HL-60/S4 (cell line): ENCODE results near the gene PPFIA3.
"Not testable (repeated sequence)": the region's sequence is repeated elsewhere in the genome, so short reads cannot be mapped to it uniquely, and the experiment has no call there.

Experiments used
- in situ Hi-C: fragments of 300-500 bp; cut with MboI; formaldehyde crosslinking; loops from 2 replicates; pipeline ENCODE4 v1.14.3; 2022; ENCODE audit warnings: low sequenced_read_pairs

Gene PPFIA3

GRCh38 chr19:49119411-49120324 lies at the start of gene PPFIA3:
PPFIA3 (plus strand) TSS chr19:49119544; CDS start chr19:49127874, 8,330 bp downstream.
- in situ Hi-C loops: no loop called here

GRCh38 chr19:49070416-49070815 lies 48.9 kb upstream of the PPFIA3 start:
- in situ Hi-C loops: no loop called here

GRCh38 chr19:49071860-49072547 lies 47.3 kb upstream of the PPFIA3 start:
- in situ Hi-C loops: no loop called here

GRCh38 chr19:49073514-49074378 lies 45.6 kb upstream of the PPFIA3 start:
- in situ Hi-C loops: no loop called here

GRCh38 chr19:49074869-49075268 lies 44.5 kb upstream of the PPFIA3 start:
- in situ Hi-C loops: not testable (repeated sequence)

- in situ Hi-C loops: no loop called here
Observed at GRCh38 chr19:49080392-49080791, 39.0 kb upstream of the PPFIA3 start.

- in situ Hi-C loops: no loop called here
Observed at GRCh38 chr19:49081273-49081672, 38.1 kb upstream of the PPFIA3 start.

- in situ Hi-C loops: no loop called here
Observed at GRCh38 chr19:49084206-49085019, 34.9 kb upstream of the PPFIA3 start.

- in situ Hi-C loops: no loop called here
Observed at GRCh38 chr19:49085020-49085867, 34.1 kb upstream of the PPFIA3 start, which contains the start of gene SNRNP70. SNRNP70 (plus strand) TSS chr19:49085451; CDS start chr19:49086415, 964 bp downstream.

GRCh38 chr19:49085868-49086232 lies 33.5 kb upstream of the PPFIA3 start:
- in situ Hi-C loops: no loop called here

GRCh38 chr19:49086296-49086695 lies 33.0 kb upstream of the PPFIA3 start:
- in situ Hi-C loops: no loop called here

- in situ Hi-C loops: no loop called here
Observed at GRCh38 chr19:49091391-49092038, 27.8 kb upstream of the PPFIA3 start.

GRCh38 chr19:49092686-49093085 lies 26.7 kb upstream of the PPFIA3 start:
- in situ Hi-C loops: no loop called here

GRCh38 chr19:49094505-49095482 lies 24.6 kb upstream of the PPFIA3 start:
- in situ Hi-C loops: loop anchor here (5.0 kb wide), 1 partner anchor 108 kb away; no protein-coding TSS in a partner anchor

GRCh38 chr19:49097453-49098288 lies 21.7 kb upstream of the PPFIA3 start:
- in situ Hi-C loops: loop anchor here (5.0 kb wide), 1 partner anchor 105 kb away; no protein-coding TSS in a partner anchor

- in situ Hi-C loops: loop anchor here (5.0 kb wide), 1 partner anchor 104 kb away; no protein-coding TSS in a partner anchor
Observed at GRCh38 chr19:49098795-49099194, 20.5 kb upstream of the PPFIA3 start.
